A204.1 (cell line): ENCODE data around the gene ARID2.

ENCODE experiments used
- FAIRE-seq: peaks from 2 replicates; lab custom pipeline; 2012; peaks lifted over from hg19 to GRCh38; lab: Jason Lieb, UNC

The ARID2 gene

DNA sequence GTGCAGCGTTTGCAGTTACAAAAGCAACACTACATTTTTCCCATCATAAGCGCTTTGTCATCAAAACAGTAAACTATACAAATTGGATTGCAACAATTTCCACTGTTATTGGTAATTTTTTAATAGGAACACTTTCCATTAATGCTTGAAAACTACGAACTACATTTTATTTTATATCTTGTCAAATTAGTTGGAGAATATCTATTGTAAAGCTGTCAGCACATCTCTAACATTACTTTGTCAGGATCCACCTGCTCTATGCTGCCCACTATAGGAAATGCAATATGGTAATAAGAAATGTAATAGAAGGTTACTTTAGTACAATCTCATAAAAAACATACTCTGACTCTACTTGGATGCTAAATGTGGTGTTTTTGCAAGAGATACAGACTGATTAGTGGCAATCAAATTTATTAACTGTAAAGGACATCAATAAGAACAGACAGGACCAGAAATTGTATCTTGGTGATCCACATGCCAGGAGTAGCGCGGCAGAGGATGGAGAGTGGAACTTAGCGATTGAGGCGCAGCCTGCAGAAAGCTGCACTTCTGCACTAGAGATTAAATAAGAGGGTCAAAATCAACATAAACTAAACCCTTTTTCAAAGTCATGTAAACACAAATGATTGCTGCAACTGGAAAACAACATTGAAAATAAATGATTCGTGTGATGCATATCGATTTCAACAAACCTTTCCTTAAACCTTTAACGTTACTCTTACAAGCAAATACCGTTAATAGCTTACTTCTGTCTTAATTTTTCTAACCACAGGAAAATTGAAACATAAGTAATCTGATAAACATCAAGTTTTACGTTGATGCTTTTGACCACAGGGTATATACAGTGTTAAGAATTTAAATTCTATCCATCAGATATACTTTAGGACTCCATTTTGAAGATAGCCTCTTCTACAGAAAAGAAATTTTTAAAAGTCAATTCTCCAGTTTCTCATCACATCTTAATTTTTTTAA lies 3.6 kb upstream of the ARID2 start:
- FAIRE-seq: peak; percentile 96

GRCh38 chr12:45726603-45727300 lies 2.8 kb upstream of the ARID2 start:
- no peak for FAIRE-seq

GRCh38 chr12:45727301-45727979 lies 2.1 kb upstream of the ARID2 start:
- peak; percentile 96 for FAIRE-seq

- no peak for FAIRE-seq
Measured at GRCh38 chr12:45727980-45728629, 1.4 kb upstream of the ARID2 start.

DNA sequence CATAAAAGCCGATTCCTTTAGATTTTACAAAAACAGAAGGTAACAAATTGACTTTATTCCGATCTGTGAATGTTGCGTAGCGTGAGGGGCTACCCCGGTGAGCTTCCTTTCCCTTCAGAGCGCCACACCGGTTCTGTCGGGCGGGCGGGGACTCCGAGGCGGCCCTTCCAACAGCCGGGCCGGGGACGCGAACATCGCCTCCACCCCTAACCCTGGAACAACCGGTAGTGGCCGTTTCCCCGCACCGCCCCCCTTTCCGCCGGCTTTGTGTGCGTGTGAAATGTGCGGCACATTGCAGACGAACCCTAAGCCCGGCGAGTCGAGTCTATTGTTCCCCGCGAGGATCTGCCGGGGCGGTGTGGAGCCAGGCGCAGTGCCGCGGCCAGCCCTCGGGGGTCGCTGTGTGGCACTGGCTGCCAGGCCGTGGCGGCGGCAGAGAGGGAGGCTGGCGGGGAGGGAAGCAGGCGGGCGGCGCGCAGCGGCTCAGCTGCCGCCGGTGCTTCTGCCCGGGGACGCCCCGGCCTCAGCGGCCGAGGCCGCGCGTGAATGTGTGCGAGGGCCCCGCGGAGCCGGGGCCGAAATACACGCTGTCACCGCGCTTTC lies 775 bp upstream of the ARID2 start:
- FAIRE-seq: peak; percentile 23

- FAIRE-seq: no peak
Measured at GRCh38 chr12:45730084-45730347, 510 bp downstream of the ARID2 start.

DNA sequence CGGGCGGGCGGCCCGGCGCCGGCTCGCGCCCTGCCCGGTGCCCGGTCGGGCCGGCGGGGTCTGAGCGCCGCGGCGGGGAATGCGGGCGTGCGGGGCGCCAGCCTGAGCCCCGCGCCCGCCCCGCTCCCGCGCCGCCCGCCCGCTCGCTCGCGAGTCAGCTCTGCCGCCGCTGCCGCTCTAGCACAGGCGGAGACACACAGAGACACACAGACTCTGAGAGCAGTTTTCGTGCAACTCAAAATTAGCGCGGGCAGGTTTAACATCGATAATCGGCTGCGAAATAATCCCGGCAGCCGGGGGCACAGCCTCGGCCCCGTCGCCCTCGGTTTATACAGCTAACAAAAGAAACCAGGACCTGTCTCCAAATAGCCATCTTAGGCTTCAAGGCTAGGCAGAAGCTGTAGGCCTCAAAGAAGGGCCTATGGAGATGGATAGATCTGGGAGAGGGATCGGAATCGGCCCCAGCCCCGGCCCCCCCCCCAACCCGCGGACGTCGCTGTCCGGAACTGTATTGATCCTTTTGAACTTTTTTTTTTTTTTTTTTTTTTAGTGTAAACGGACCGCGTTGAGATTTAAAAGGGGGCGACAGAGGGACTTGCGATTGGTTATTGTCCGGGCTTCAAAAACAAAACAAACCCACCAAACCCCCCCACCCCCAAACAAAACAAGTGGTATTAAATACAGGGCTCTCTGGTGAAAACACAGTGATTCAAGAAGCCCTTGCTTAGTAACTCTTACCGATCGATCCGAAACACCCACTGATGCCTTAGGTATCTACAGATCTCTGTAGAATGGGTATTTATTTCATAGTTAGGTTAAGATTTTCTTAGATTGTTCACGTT lies 1.1 kb downstream of the ARID2 start:
- no peak for FAIRE-seq

- no peak for FAIRE-seq
Measured at GRCh38 chr12:45731190-45731775, 1.8 kb downstream of the ARID2 start.

GRCh38 chr12:45732250-45732649 lies 2.7 kb downstream of the ARID2 start:
- FAIRE-seq: no peak

DNA sequence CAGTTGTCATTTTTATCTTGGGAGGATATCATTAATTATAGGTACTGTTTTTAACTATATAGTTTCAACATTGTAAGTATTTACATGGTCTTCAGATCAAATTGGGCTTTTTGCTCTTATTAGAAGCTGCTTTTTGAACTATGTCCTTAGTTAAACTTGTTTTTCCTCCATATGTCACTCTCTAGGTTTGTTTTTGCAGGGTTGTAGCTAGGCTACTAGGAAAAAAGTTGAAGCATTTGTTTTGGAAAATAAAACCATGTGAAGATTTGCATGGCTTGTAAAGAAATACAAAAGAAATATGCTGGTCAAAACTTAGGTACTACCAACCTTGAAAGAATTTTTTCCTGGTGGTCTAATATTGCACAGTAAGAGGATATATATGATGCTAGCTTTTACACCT lies 3.4 kb downstream of the ARID2 start:
- FAIRE-seq: no peak

DNA sequence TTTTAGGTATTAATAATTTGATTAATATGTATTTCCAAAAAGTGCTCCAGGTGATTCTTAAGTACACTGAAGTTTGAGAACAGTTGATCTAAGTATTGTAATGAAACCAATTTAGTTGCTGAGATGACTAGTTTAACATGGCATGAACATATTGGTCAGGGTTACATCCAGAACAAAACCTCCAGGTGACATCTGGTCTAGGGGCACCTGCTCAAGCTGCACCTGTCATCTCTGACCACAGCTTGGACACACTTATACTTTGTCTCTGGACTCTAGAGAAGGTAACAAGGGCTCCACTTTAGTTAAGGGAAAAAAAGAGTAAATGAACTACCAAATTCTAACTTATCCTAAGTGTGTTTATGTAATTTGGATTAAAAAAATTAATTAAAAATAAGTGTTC lies 8.1 kb downstream of the ARID2 start:
- FAIRE-seq: no peak

DNA sequence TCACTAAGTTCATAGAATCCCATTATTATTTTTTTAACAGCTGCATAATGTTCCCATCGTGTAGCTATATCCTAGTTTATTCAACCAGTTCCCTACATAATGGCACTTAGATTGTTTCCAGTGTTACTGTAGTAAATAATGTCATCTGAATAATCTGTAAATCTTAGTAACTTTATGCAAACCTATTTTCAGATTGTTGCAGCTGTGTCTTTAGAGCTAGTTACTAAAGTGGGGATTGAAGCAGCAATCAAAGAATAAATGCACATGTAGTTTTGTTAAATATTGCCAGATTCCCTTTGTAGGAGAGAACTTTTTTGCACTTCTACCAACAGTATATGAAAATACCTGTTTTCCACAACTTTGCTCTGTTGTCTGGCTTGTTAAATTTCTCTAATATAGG lies 13.1 kb downstream of the ARID2 start:
- FAIRE-seq: no peak

DNA sequence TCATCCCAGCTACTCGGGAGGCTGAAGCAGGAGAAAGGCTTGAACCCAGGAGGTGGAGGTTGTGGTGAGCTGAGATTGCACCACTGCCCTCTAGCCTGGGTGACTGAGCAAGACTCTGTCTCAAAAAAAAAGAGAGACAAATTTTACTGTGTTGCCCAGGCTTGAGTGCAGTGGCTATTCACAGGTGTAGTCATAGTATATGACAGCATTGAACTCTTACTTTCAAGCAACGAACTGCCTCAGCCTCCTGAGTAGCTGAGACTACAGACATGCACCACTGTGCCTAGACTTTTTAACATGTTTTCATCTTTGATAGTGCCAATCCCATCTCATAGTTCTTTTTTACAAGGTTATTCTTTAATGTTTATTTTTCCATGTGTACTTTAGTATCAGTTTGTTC lies 13.7 kb downstream of the ARID2 start:
- FAIRE-seq: no peak

DNA sequence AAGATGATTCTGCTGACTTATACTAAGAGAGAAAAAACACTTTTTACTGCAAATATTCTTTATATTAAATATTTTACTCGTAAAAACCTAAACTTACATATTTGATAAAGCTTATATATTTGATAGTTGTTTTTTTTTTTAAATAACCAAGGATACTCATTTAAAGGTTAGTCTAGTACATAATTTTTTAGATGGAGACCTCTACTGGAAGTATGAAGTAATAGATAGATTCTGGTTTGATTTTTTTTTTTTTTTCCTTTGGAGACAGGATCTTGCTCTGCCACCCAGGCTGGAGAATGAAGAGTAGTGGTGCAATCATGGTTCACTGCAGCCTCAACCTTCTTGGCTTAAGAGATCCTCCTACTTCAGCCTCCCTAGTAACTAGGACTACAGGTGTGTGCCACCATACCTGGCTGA lies 16.4 kb downstream of the ARID2 start:
- peak; percentile 96 for FAIRE-seq

DNA sequence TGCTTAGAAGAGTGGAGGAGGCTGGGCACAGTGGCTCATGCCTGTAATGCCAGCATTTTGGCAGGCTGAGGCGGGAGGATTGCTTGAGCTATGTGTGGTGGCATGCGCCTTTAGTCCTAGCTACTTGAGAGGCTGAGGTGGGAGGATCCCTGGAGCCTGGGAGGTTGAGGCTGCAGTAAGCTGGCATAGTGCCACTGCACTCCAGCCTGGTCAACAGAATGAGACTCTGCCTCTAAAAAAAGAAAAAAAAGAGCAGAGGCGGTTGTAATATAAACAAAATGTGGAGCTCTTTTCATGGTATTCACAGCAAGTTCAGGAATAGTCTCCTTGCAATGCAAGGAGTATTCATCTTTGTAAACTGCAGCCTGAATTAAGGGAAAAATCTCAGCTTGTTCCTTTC lies 27.2 kb downstream of the ARID2 start:
- no peak for FAIRE-seq

DNA sequence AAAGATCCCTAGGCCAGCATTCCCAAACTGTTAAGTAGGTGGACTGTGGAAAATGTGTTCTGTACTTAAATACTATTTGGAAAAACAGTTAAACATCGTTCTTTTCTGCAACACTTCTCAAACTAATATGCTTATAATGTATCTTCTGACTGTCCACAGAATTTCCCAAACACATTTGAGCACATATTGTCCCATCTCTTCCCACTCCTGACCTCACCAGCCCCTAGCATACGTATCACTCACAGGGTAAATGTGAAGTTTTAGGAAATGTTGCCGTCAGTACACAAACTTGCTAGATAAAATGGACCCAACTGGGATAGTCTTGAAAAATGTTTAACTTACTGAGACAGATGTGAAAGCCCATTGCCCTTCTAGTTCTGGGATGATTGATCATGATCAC lies 27.7 kb downstream of the ARID2 start:
- no peak for FAIRE-seq

- no peak for FAIRE-seq
Measured at GRCh38 chr12:45760333-45760732, 30.8 kb downstream of the ARID2 start.

DNA sequence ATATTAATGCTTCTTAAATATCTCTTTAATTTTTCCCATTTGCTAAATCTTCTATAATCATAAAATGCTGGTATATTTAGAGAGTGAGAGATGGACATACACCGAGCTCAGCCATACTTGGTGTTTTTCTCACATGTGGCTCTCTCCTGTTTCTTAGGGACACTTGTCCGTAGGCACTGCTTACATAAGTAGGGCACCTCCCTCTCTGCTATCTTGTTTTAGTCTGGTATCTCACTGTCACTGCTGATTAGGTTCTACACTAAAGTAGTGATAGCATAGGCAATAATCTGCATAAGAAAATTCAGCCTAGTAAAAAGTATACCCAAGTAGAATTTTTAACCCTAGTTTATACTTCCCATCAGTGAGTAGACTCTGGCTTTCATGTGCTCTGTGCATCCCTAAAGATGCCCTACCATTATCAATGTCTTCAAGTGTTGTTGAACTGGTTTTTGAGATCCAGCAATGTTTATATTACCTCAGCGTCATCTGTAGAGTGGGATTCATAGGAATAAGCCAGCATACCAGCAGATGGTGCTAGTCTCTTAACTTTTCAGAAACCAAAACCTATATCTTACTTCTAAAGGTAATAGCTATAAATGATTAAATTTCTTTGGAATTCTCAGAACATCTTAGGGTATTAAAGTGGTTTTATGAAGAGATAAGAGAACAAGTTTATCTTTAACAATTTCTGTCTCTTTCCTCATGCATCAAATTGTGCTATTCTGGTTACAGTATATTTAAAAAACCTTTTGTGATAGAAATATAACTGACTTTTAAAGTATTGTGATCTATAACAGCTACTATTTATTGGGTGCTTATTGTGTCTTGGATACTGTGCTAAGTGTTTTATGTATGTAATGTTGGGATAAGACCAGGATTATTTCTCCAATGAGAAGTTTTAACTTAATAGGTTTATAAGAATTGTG lies 32.9 kb downstream of the ARID2 start:
- FAIRE-seq: peak; percentile 90

DNA sequence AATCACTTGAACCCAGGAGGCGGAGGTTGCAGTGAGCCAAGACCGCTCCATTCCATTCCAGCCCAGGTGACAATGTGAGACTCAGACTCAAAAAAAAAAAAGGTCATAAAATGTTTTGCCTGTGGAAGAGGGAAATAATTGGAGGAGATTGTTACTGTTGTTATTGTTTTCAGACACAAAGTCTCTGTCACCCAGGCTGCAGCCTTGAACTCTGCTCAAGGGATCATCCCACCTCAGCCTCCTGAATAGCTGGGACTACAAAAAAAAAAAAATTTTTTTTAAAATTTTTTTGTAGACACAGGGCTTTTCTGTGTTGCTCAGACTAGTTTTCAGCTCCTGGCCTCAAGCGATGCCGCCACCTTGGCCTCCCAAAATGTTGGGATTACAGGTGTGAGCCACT lies 33.9 kb downstream of the ARID2 start:
- no peak for FAIRE-seq

GRCh38 chr12:45768194-45768593 lies 38.7 kb downstream of the ARID2 start:
- FAIRE-seq: no peak
